Cardiac fibroblast (primary cell): ENCODE results near the gene NPC2.

ENCODE experiments used
- DNase-seq, 2 donors: peaks; one replicate each; pipeline versions ENCODE4 v3.0.0 to v3.0.0-alpha.2; 2010; ENCODE audit warnings: low read depth in 2 of 2
- H3K4me3 ChIP-seq, 2 donors: replicated peaks in 1 of 2; 1 replicate in 1 of 2; 2 replicates in 1 of 2; pipeline ENCODE4 v1.5.1; 2011; ENCODE audit warnings: low read depth in 2 of 2, low read length in 2 of 2, mild to moderate bottlenecking in 2 of 2, moderate library complexity in 1 of 2
- CTCF ChIP-seq: IDR thresholded peaks from one replicate; pipeline ENCODE4 v1.5.1; 2011; ENCODE audit warnings: low read depth, mild to moderate bottlenecking, low read length, inconsistent platforms

NPC2 gene

DNA sequence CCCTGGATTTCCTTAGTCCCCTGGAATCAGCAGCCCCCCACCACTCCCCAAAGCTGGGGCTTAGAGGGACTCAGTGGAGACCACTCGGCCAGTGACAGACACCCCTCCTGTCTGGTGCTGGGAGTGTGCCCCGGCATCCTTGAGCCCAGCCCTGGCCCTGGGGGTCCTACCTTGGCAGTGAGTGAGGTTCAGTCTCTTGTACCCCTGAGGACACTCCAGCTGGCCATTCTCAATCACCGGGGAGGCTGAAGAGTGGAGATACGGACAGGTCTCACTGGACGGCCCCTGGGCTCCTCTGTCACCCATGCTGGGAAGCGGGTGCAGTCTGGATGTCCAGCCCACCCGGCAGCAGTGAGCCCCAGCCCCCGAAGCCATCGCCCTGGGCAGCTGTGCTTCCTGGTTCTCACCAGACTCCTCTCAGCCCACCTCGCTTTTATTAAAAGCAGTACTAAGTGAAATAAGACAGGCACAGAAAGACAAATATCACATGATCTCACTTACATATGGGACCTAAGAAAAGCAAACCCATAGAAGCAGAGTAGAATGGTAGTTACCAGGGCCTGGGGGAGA, 42.7 kb upstream of the NPC2 start:
- H3K4me3 ChIP-seq, result no peak overlapping the region
- TF ChIP-seq CTCF, result no peak
- no peak for DNase-seq

- no peak for TF ChIP-seq CTCF
- DNase-seq, result no peak
- no peak overlapping the region for H3K4me3 ChIP-seq
Observed at GRCh38 chr14:74533576-74533975, 40.5 kb upstream of the NPC2 start.

- DNase-seq, result no peak
- H3K4me3 ChIP-seq, result no peak overlapping the region
- no peak for TF ChIP-seq CTCF
Observed at GRCh38 chr14:74532246-74532645, 39.1 kb upstream of the NPC2 start.

DNA sequence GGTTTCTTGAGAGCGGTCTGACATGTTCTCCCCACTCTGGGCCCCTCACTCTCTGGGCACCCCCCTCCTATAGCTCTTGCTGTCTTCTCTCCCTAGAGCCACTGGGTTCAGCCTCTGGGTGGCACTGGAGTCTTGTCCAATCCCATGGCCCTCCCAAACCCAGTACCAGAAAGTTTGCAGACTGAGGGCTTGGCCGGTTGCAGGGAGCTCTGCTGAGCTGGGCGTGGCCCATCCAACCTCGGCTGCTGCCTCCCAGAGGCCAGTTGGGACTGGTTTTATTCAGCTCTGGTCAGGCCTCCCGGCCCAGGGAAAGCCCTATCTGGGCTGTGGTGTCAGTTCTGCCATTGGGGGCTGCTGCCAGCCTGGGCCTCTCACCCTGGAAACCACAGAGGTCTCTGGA, 38.4 kb upstream of the NPC2 start:
- H3K4me3 ChIP-seq, result no peak overlapping the region
- no peak for TF ChIP-seq CTCF
- peak; percentile 54 to 76 for DNase-seq

DNA sequence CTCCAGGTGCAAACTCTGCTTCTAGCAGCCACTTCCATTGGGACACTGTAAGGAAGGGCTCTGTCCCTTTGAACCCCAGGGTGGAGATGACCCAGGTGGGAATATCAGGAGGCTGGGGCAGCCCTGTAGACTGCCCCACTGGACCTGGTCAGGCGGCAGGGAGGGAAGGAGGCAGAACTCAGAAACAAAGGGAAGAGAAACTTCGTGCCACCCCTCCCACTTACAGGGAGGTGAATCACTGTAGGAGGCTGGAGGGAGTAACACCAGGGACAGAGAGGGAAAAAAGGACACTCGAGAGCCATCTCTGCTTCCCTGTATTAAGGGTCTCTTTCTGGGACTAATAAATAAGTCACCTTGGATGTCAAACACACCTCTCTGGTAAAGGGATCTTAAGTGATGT, 37.9 kb upstream of the NPC2 start:
- H3K4me3 ChIP-seq, result no peak overlapping the region
- no peak for TF ChIP-seq CTCF
- no peak for DNase-seq

DNA sequence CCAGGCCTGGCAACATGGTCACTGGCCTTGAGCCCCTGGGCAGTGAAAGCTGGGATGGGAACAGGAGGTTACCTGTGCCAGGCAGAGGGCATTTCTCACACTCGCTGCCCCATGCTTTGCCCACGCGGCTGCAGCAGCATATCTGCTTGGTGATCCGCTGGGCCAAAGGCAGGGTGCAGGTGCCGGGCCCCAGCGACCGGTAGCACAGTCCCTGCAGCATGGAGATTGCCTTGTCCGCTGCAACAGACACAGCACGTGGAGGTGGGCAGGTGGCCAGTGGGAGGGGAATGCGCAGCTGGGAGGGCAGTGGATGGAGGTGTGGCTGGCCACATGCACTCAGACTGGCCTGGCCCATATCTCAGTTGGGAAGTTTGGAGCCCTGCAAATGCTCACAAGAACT, 35.8 kb upstream of the NPC2 start:
- DNase-seq, result no peak
- no peak overlapping the region for H3K4me3 ChIP-seq
- no peak for TF ChIP-seq CTCF

GRCh38 chr14:74528406-74528805, 35.3 kb upstream of the NPC2 start:
- DNase-seq, result no peak
- no peak for TF ChIP-seq CTCF
- H3K4me3 ChIP-seq, result no peak overlapping the region
